GM18508 (cell line): ENCODE data around the gene RABAC1.
"Not testable (repeated sequence)": the region's sequence is repeated elsewhere in the genome, so short reads cannot be mapped to it uniquely, and the experiment has no call there.

Experiments used
- ATAC-seq: cut with Tn5 transposase; IDR thresholded peaks from one replicate; pipeline ENCODE4 v1.9.1; 2021; ENCODE audit warnings: moderate number of reproducible peaks; ENCODE audit not compliant: insufficient read depth, unreplicated experiment

Gene RABAC1

DNA sequence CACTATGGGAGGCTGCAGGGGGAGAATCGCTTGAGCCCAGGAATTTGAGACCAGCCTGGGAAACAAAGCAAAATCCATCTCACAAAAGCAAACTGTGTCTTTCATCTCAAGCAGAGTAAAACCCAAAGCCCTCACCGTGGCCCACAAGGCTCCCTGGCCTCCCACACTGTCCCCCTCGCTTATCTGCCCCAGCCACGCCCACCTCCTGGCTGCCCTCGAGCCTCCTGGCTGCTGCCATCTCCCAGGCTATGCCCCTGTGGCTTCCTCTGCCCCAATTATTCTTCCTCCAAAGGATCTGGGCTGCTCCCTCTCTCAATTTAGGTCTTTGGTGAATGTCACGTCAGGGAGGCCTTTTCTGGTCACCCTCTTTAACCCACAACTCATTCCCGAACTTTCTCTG lies 3.6 kb downstream of the RABAC1 start:
- ATAC-seq, result no peak

DNA sequence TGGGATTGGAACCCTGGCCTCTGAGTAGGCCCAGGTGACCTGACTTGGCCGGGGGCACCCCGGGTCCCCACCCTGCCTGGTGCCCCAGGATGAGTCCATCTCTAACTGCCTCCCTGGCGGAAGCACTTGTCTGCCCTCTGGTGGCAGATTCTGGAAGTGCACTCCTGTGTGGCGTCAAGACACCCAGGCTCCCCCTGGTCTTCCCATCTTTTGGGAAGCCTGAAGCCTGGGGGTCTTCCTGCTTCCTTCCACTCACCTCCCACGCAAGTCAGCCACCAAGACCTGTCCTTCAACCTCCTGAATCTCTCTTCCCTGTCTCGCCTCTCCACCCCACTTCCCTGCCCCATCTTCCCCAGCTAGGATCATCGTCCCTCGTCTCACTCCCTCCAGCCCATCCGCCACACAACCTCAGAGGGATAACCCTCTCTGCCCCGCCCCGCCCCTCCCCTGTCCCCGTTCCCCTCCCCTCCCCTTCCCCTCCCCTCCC lies 7.4 kb downstream of the RABAC1 start:
- no peak for ATAC-seq

DNA sequence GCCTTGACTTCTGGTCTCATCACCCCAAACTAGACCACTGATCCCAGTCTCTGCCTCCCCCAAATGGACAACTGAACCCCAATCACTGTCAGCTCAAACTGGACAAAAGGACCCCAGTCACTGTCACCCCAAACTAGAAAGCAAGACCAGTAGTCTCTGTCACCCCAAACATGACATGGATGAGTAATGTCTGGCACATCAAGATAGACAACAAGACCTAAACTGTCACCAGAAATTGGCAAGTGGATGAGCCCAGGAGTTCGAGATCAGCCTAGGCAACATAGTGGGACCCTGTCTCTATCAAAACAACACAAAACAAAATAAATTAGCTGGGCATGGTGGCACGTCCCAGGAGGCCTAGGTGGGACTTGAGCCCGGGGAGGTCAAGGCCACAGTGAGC lies 12.0 kb downstream of the RABAC1 start:
- no peak for ATAC-seq

DNA sequence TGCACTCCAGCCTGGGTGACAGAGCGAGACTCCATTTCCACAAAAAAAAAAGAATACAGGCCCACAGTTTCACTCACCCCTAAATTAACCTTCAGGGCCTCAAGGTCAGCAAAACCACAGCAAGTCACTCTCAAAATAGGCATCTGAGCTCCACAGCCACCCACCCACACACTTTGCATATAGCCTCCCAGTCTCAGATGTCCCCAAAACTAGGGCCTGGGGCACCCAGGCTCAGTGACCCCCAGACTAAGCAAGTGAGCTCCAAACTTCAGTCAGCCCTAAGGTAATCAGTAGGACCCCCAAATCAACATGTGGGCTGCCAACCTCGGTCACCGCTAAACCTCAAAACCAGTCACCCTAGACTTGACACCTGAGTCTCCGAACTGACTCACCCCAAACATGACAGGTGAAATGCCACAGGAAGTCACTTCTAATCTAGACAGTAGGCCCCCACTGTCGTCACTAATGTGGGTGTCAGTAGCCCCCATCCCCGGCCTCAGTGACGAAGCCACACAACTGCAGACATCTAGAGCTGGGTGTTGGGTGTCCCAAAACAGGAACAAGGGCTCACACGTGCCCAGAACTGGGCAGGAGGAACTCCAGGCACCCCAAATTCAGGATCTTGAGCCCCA lies 13.9 kb downstream of the RABAC1 start:
- ATAC-seq, result peak; percentile 78

- ATAC-seq, result no peak
Observed at GRCh38 chr19:41944336-41944735, 14.8 kb downstream of the RABAC1 start.

DNA sequence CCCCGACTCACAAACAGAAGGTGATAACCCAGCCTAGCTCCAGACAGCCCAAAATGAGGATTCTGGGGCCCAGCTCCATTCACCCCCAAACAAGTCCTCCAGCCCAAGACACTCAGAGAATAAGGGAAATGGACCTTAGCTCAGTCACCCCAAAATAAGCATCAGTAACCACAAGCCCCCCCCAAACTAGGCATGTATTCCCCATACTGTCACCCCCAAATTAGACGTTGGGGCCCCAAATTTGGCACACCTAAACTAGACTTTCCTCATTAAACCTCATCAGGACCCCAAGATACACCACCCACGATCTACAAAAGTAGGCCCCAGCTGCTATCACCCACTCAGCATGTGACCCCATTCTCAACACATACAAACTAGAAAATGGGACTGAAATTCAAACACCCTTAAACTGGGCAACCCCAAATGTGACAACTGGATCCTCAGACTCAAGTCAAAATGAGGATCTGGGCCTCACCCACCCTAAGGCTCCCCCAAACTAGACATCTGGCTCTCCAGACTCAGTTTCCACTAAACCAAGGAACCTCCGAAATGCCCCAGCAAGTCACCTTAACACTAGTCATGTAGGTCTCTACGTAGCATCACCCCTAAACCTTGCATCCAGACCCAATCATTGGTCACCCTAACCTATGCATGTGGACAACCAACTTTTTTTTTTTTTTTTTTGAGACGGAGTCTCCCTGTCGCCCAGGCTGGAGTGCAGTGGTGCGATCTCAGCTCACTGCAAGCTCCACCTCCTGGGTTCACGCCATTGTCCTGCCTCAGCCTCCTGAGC lies 17.5 kb downstream of the RABAC1 start:
- no peak for ATAC-seq

DNA sequence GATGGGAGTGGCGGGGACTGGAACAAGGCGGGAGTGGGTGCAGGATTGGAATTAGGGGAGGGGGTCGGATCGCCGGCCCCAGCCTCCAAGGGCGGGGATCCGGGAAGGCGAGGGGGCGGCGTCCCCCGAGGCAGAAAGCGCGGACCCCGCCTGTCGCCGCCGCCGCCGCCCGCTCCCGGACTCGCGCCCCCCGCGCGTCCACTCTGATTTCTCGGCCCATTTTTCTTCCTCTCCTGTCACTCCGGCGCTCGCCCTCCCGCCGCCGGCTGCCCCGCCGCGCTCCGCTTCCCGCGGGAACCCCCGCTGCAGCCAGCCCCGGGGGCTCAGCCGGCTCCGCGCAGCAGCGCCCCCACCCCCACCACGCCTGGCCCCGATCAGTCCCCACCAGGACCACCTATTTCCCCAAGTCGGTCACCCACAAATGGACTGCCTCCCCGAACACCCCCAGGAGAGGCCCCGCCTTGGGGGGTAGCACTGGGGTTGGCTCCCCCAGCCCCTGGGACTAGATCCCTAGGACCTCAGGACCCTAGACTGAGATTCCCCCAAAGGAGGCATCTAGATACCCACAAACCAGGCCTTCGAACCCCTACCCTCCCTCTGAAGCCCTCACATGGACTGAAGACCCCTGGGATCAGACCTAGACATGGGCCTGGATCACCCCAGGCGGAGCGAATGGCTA lies 18.3 kb downstream of the RABAC1 start:
- no peak for ATAC-seq

DNA sequence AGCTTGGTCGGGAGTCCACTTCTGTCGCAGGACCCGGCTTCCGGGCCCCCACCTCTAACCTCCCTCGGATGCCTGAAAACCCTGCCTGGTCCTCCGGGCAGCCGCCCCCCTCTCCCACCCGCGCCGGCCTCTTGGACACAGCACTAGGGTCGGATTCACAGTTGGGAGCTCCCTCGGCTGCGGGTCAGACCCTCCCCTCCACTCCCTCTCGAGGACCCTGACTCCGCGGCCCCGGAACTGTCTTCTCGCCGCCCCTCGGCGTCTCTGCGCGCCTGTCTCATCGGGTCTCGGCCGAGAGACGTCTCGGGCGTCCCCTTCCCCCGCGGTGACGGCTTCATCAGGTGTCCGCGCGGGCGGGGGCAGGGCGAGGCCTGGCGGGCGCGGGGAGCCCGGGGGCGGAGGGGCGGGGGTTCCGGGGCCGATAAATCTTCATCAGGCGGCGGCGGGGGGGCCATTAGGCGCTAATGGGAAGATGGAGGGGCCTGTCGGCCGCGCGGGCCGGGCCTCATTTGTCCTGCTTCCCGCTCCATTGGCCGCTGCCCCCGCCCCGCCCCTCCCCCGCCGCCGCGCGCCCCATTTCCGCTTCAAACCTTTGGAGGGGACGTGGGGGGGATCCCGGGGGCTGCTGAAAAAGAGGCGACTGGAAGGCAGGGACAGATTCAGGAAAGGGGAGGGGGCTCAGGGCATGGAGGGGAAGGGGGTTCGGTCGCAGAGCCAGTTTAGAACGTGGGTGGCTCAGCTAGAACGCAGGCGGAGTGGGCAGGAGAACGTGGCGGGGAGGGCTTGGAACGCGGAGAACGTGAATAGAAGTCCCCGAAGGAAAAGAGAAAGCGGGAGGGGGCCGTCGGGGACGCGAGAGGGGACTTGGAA lies 19.0 kb downstream of the RABAC1 start:
- no peak for ATAC-seq

DNA sequence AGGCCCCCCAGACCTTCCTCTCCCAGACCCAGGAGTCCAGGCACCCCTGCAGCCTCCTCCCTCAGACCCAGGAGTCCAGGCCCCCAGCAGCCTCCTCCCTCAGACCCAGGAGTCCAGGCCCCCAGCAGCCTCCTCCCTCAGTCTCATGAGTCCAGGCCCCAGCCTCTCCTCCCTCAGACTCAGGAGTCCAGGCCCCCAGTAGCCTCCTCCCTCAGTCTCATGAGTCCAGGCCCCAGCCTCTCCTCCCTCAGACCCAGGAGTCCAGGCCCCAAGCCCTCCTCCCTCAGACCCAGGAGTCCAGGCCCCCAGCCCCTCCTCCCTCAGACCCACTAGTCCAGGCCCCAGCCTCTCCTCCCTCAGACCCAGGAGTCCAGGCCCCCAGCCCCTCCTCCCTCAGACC lies 19.9 kb downstream of the RABAC1 start:
- not testable (repeated sequence) for ATAC-seq

DNA sequence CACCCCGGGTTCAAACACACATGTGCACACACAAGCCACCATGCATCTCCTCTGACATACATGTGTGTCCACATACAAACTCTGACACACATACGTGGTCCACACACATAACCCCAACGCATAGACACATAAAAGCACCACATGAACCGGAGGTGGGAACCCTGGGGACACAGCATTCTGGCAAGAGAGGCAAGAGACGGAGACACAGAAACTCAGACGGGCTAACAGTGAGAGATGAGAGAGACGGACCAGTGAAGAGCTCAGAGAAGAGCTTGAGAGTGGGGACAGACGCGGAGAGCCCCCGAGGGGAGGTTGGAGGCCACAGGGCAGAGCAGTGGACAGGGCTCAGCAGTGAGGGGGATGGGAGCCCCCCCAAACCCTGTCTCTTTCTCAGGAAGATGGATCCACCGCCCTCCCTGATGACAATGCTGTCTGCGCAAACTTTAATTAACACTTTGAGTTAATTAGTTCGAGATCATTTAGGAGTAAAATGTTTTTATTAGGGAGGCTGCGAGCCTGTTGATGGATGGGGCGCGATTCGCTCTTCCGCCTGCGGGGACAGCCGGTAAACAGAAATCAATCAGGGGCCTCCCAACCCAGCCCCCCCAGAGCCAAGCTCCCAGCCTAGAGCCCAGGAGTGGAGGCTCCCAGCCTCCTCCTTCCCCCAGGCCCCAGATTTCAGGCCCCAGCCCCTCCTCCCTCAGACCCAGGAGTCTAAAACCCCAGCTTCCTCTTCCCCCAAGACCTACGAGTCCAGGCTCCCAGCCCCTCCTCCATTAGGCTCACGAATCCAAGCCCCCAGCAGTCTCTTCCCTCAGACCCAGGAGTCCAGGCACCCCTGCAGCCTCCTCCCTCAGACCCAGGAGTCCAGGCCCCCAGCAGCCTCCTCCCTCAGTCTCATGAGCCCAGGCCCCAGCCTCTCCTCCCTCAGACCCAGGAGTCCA lies 21.3 kb downstream of the RABAC1 start:
- ATAC-seq, result no peak

DNA sequence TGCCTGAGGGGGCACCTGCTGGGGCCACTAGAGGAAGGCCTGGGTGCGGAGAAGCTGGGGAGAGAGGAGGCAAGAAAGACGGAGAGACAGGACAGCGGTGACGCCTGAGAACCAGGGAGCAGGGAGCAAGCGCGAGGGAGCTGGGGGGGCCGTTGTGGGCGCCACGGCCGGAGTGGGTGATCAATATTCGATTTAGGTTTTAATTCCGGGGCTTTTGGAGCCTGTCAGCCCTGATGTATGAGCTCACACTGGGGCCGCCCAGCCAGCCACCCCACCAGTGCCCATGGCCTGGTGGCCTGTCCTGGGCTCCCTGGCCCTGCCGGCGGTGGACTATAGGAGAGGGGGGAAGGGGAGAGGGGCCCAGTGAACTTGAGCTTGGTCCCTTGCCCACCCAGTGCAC lies 22.2 kb downstream of the RABAC1 start:
- no peak for ATAC-seq

DNA sequence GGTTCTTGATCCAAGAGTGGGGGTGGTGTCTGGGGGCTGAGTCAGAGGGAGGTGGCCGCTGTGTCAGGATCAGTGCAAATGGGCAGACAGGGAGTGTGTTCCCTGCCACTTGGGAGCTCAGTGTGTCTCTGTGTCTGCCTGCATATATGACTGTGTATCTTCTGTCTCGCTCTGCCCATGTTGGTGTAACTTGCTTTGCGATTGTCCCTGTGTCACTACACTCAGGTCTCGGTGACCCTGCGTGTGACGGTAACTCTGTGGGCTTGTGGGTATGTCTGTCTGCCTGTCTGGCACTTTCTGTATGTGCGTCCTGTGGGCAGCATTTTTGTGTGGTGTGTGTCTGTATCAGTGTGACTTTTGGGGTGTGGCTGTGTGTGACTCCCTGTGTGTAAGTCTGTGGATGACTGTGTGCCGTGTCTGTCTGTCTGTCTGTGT lies 22.7 kb downstream of the RABAC1 start:
- ATAC-seq, result no peak

GRCh38 chr19:41935760-41936415 lies 23.2 kb downstream of the RABAC1 start:
- ATAC-seq, result no peak

GRCh38 chr19:41934849-41935374 lies 24.2 kb downstream of the RABAC1 start:
- ATAC-seq, result no peak

DNA sequence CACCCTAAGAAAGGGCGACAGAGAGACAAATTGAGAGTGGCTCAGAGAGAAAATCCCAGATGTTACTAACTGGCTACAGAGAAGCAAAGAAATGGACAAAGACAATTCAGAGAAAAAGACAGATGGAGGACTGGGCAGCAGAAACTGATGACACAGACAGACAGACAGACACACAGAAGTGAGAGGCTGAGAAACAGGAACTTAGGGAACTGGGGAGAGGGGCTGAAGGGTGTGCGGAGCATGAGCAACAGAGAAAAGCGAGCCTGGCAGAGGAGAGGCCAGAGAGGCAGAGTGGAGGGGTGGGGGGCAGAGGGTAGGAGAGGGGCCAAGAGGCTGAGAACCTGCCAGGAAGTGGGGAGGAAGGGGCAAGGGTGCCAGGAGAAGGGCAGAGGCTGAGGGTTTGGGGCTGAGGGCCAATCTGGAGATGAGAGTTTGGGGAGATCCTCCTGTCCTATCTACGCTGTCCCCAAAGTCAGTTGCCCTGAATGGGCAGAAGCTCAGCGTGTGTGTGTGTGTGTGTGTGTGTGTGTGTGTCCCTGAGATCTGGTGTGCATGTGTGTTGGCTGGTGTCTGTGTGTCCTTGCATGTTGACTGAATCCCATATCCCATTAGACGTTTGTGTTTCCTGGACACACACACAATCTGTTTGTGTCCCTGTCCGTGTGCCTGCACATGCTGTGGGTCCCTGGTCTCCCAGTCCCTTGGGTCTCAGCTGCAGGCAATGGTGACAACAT lies 25.3 kb downstream of the RABAC1 start:
- ATAC-seq, result no peak

DNA sequence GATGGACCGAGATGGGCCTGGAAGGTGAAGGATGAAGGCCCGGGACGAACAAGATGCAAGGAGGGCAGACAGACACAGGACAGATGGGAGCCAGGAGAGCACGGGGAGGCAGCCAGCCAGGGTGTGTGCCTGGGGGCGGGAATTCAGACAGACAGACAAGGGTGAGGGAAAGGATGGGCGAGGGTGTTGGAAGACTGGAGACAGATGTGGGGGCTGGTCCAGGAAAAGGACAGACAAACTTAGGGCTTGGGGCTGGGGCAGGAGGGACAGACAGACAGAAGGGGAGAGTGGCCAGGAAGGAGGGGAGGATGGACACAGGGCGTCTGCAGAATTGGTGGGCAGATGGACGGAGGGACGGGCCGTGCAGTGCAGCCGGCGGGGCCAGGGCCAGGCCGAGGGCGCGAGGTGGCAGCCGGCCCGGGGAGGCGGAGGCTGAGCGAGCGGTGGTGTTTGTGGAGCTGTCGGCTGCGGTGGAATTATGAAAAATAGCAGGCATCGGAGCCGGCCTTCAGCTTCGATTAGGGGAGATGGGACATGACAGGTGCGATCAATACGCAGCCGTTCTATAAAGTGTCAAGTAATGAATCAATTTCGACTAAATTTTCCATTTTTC lies 26.3 kb downstream of the RABAC1 start:
- no peak for ATAC-seq

DNA sequence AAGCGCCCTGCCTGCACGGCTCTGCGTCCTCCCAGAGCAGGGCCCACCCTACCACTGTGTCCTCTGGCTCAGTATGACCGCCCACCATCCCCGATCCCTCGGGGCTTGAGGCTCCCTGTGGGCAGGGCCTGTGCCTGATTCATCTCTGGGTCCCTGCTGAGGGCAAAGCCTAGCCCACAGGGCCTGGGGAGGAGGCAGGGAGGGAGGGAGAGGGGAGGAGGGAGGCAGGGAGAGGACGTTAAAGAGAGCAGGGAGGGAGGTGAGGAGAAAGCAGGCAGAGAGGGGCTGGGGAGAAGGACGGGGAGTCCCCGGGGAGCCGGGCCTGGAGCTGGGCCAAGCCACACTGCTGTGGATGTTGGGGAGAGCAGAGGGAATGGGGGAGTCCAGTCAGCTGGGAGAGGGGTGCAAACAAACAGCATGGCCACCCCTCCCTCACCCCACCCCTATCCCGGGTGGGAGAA lies 26.8 kb downstream of the RABAC1 start:
- no peak for ATAC-seq
